MM.1S (cell line): ENCODE measurements around the gene NETO2.

ENCODE experiments used
- CTCF ChIP-seq: fragments of 300-600 bp; sonication (generic); IDR thresholded peaks from 2 replicates; pipeline ENCODE4 v1.5.1; 2016; ENCODE audit warnings: antibody characterized with exemption, low read length, mixed read lengths
- EZH2 ChIP-seq: fragments of 300-600 bp; sonication (generic); optimal IDR thresholded peaks from 2 replicates; pipeline ENCODE3; 2017; ENCODE audit warnings: low read depth, mild to moderate bottlenecking, antibody characterized with exemption, low read length, mixed read lengths

DNA sequence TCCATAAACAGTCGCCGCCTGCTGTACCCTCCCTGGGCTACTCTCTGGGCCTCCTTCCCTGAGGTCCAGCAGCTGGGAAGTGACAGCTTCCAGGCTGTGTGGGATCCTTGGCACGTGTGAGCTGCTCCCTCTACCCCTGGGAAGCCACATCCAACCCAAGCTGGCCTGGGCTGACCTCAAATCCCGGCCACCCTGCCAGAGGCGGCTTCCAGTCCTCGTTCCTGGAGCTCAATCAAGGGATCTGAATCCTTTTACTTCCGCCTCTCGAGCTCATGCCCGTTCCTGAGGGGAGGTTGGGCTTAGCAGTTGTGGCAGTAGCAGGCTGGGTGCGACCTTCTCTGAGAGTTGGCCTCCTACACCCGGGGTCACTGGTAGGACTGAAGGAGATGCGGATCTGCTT is 82.5 kb downstream of the NETO2 start:
- TF ChIP-seq CTCF = no peak
- TF ChIP-seq EZH2 = no peak
